Right ventricle myocardium inferior (tissue), 1 donor: ENCODE data around the gene RABGGTB. TPM values are rescaled to one million over a fixed set of nuclear protein-coding genes. Genes with fewer than 3 reads are reported as not detected.

Experiments
- total RNA-seq: library from RNA; stranded (reverse); fragmentation: NEBNext Ultra II Directional; extraction: Animal tissue kit (Norgen Biotek cat#: 25700); gene quantifications from one replicate; pipeline ENCODE4 v1.2.1, GENCODE V29; 2021
- donor health status: DM: no; HTN: yes; CAD: no; lungs with severe emphysema.

Gene RABGGTB
- total RNA-seq, 1 donor from 2014 or later, result 55.6 TPM

Other genes with a start within 250 kb of the RABGGTB start
- gene SLC44A5, start 175.1 kb upstream of the RABGGTB start, total RNA-seq, result 1.8 TPM
- gene ACADM, start 61.5 kb upstream of the RABGGTB start, total RNA-seq, result 378 TPM
- 0.35 TPM for gene MSH4, start 10.6 kb downstream of the RABGGTB start, total RNA-seq
- not detected for gene ASB17, start 146.1 kb downstream of the RABGGTB start, total RNA-seq